Transverse colon (tissue), 4 donors: ENCODE measurements around the gene TRIM54. TPM values are rescaled to one million over a fixed set of nuclear protein-coding genes. Genes with fewer than 3 reads are reported as not detected.

Source experiments
- DNase-seq: peaks from one replicate; pipeline ENCODE4 v3.0.0-alpha.2; 2019
- H3K27ac ChIP-seq, 4 donors: fragments of 200-600 bp; sonication (generic); 2 replicates each; pipeline ENCODE4 v1.5.1; 2016 to 2018; ENCODE audit warnings: inconsistent platforms in 4 of 4
- H3K27me3 ChIP-seq: fragments of 200-600 bp; sonication (generic); 2 replicates; pipeline ENCODE4 v1.5.1; 2017; ENCODE audit warnings: inconsistent platforms
- H3K36me3 ChIP-seq, 4 donors: fragments of 200-600 bp; sonication (generic); 2 replicates each; pipeline ENCODE4 v1.5.1; 2017 to 2019; ENCODE audit warnings: inconsistent platforms in 4 of 4
- H3K4me1 ChIP-seq, 4 donors: fragments of 200-600 bp; sonication (generic); 2 replicates each; pipeline ENCODE4 v1.5.1; 2017 to 2020; ENCODE audit warnings: inconsistent platforms in 4 of 4
- H3K4me3 ChIP-seq, 4 donors: fragments of 200-600 bp; sonication (generic); 1 replicate in 1 of 4; 2 replicates in 3 of 4; pipeline versions ENCODE4 v1.5.1 to v1.6.1; 2017 to 2019; ENCODE audit warnings: inconsistent platforms in 4 of 4
- H3K9me3 ChIP-seq, 2 donors: fragments of 200-600 bp; sonication (generic); 2 replicates each; pipeline ENCODE4 v1.5.1; 2017 to 2019; ENCODE audit warnings: inconsistent platforms in 2 of 2
- CTCF ChIP-seq, 5 experiments: fragments of 200-600 bp in 3 of 5; fragments of 450-650 bp in 2 of 5; sonication (generic) in 3 of 5; IDR thresholded peaks; 1 replicate in 2 of 5; 2 replicates in 3 of 5; pipeline ENCODE4 v1.5.1; 2016 to 2017; ENCODE audit warnings: antibody characterized with exemption in 5 of 5, inconsistent platforms in 3 of 5, mild to moderate bottlenecking in 2 of 5, moderate library complexity in 1 of 5
- EP300 ChIP-seq: sonication (generic); formaldehyde crosslinking; IDR thresholded peaks from one replicate; pipeline ENCODE4 v1.6.1; 2017; ENCODE audit warnings: antibody characterized with exemption, low read depth
- POLR2A ChIP-seq: fragments of 450-650 bp; IDR thresholded peaks from one replicate; pipeline ENCODE4 v1.6.1; 2016; ENCODE audit warnings: antibody characterized with exemption, mild to moderate bottlenecking, moderate library complexity
- POLR2AphosphoS5 ChIP-seq, 3 donors: sonication (generic); formaldehyde crosslinking; IDR thresholded peaks; one replicate each; pipeline ENCODE4 v1.6.1; 2016; ENCODE audit warnings: antibody characterized with exemption in 3 of 3
- WGBS, 2 donors: methylation state at CpG; one replicate each; pipeline ENCODE4 v1.1.5; 2018; ENCODE audit warnings: low coverage in 1 of 2; 5-methylcytosine and 5-hydroxymethylcytosine counted together
- in situ Hi-C, 4 donors: fragments of 200-750 bp; cut with MboI; loops; one replicate each; pipeline versions ENCODE4 v1.15.0 to v1.15.1; 2017; ENCODE audit warnings: low sequenced_read_pairs in 3 of 4, low pct_ligation_motif_present in 1 of 4, low pct_unique_long_range_greater_than_20kb in 1 of 4
- intact Hi-C: fragments of 100-400 bp; cut with DNase I; formaldehyde crosslinking; loops from one replicate; pipeline ENCODE4 v1.15.1; 2023; ENCODE audit warnings: low total_unique reads
- total RNA-seq, 4 donors: library from RNA; depleted of rRNA; stranded (reverse); fragments of >200 nt; gene quantifications; one replicate each; pipeline ENCODE4 v1.1.0, GENCODE V29; 2016

Gene TRIM54
- total RNA-seq, 4 donors from 2014 or later: 0.40 to 1.9 (median 1.2) TPM; not detected in 1

DNA sequence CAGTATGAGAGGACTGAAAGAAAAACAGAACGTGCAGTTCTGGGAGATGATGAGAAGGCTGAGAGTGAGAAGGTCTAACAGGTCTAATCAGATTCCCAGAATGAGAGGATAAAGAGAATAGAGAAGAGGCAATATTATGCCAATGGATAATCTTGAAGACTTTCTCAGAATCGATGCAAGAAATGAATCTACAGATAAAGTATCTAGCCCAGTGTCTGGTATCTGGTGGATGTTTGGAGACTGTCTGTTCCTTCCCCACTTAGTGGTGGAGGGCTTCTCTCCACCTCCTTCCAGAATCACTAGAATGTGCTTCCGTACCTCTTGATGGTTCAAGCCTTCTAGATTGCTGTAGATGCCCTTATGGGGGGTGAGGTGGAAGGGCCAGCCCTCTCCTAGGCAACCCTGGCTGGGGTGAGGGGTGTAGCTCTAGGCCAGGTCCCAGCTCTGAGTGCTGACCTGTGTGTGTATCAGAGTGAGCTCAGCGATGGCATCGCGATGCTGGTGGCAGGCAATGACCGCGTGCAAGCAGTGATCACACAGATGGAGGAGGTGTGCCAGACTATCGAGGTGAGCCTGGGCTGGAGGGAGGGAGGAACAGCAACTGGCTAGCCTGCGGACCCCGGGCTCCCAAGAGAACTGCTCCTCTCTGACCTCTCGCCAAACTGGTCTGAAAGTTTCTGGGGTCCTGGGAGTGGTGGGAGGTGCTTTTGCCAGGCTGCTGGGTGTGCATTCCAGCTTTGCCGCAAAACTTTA, 22.4 kb downstream of the TRIM54 start:
- H3K9me3 ChIP-seq: no peaks in the 10 kb centered on the region
- TF ChIP-seq POLR2AphosphoS5 (IDR thresholded peaks at IDR 0.05): no peak
- no peak for TF ChIP-seq POLR2A
- no peak for TF ChIP-seq EP300
- no peak for TF ChIP-seq CTCF (IDR thresholded peaks at IDR 0.05)
- intact Hi-C loops: loop anchor here (5.0 kb wide), 1 partner anchor 132 kb away; no protein-coding TSS in a partner anchor
- H3K4me1 ChIP-seq: peaks cover 0 to 25% (median 21%) of the 10 kb centered on the region in 4 donors
- whole genome bisulfite sequencing, 2 donors: 85 to 100% methylated on average over 2 to 13 of the region's 13 CpGs
- no peak overlapping the region for H3K27ac ChIP-seq
- H3K27me3 ChIP-seq: peaks cover 47% of the 10 kb centered on the region
- H3K36me3 ChIP-seq: no peaks in the 10 kb centered on the region
- in situ Hi-C loops: no loop called here
- DNase-seq: no peak
- no peak overlapping the region for H3K4me3 ChIP-seq

- no peak for TF ChIP-seq POLR2A
- no peak for TF ChIP-seq EP300
- no peak for TF ChIP-seq POLR2AphosphoS5 (IDR thresholded peaks at IDR 0.05)
- TF ChIP-seq CTCF (IDR thresholded peaks at IDR 0.05): no peak
- WGBS, 2 donors: 77 to 88% methylated on average over 7 to 12 of the region's 16 CpGs
- no peaks in the 10 kb centered on the region for H3K9me3 ChIP-seq
- H3K27me3 ChIP-seq: peaks cover 47% of the 10 kb centered on the region
- H3K27ac ChIP-seq: no peak overlapping the region
- H3K36me3 ChIP-seq: no peaks in the 10 kb centered on the region
- intact Hi-C loops: loop anchor here (5.0 kb wide), 1 partner anchor 133 kb away; no protein-coding TSS in a partner anchor
- in situ Hi-C loops: no loop called here
- peaks cover 0 to 25% (median 21%) of the 10 kb centered on the region in 4 donors for H3K4me1 ChIP-seq
- no peak for DNase-seq
- no peak overlapping the region for H3K4me3 ChIP-seq
Observed at GRCh38 chr2:27305516-27305915, 23.3 kb downstream of the TRIM54 start.

GRCh38 chr2:27306136-27306535, 23.9 kb downstream of the TRIM54 start:
- no peak for DNase-seq
- no peak overlapping the region for H3K27ac ChIP-seq

GRCh38 chr2:27306573-27307286, 24.5 kb downstream of the TRIM54 start:
- Histone ChIP-seq H3K27me3 (peaks cover 47% of the 10 kb centered on the region), H3K4me1 (peaks cover 0 to 25% (median 21%) of the 10 kb centered on the region in 4 donors), H3K36me3 (no peaks in the 10 kb centered on the region), H3K27ac (no peak overlapping the region), H3K4me3 (peak overlapping the region in 2 of 4 donors; percentile 4 to 9), H3K9me3 (no peaks in the 10 kb centered on the region)
- DNase-seq: no peak
- intact Hi-C loops (loop anchor here (5.0 kb wide), 1 partner anchor 134 kb away; no protein-coding TSS in a partner anchor), in situ Hi-C loops (no loop called here)
- WGBS, 2 donors: 8% methylated on average over 42 of the region's 51 CpGs; no CpG with 5 or more reads in 1 of the 2 donors
- TF ChIP-seq EP300 (no peak), POLR2AphosphoS5 (IDR thresholded peaks at IDR 0.05) (no peak), POLR2A (no peak), CTCF (IDR thresholded peaks at IDR 0.05) (no peak)

More at GRCh38 chr2:27306136-27306535, 23.9 kb downstream of the TRIM54 start:
- Histone ChIP-seq H3K9me3 (no peaks in the 10 kb centered on the region), H3K4me1 (peaks cover 0 to 25% (median 21%) of the 10 kb centered on the region in 4 donors), H3K27me3 (peaks cover 47% of the 10 kb centered on the region), H3K4me3 (peak overlapping the region in 1 of 4 donors; percentile 9), H3K36me3 (no peaks in the 10 kb centered on the region)
- in situ Hi-C loops (no loop called here), intact Hi-C loops (loop anchor here (5.0 kb wide), 1 partner anchor 134 kb away; no protein-coding TSS in a partner anchor)
- no peak for TF ChIP-seq POLR2AphosphoS5 (IDR thresholded peaks at IDR 0.05)
- 44 to 55% methylated on average over 3 to 23 of the region's 26 CpGs for WGBS, 2 donors
